HG02884 (cell line): Measurements from ENCODE around the gene TOMM22.

Experiments
- ATAC-seq: cut with Tn5 transposase; IDR thresholded peaks from one replicate; pipeline ENCODE4 v1.9.1; 2021; ENCODE audit warnings: mild to moderate bottlenecking, moderate library complexity; ENCODE audit not compliant: unreplicated experiment

The TOMM22 gene

GRCh38 chr22:38713921-38714320, 32.2 kb downstream of the TOMM22 start:
- no peak for ATAC-seq

- no peak for ATAC-seq
Observed at GRCh38 chr22:38715176-38715764, 33.5 kb downstream of the TOMM22 start.

DNA sequence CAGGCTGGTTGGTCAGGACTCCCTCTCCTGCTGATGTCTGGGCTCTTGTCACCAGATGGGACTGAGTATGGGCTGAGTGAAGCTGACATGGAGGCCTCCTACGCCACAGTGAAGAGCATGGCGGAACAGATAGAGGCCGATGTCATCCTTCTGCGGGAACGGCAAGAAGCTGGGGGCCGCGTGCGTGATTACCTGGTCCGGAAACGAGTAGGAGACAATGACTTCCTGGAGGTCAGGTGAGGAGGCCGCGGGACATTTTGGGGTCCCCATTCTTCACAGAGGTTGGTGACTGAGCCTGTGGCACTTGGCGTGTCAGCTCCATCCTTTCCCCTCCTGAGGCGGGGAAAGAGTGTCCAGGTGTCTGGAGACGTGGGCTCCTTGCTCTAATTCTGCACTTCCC, 34.1 kb downstream of the TOMM22 start:
- no peak for ATAC-seq

- no peak for ATAC-seq
Observed at GRCh38 chr22:38716271-38716670, 34.5 kb downstream of the TOMM22 start.

DNA sequence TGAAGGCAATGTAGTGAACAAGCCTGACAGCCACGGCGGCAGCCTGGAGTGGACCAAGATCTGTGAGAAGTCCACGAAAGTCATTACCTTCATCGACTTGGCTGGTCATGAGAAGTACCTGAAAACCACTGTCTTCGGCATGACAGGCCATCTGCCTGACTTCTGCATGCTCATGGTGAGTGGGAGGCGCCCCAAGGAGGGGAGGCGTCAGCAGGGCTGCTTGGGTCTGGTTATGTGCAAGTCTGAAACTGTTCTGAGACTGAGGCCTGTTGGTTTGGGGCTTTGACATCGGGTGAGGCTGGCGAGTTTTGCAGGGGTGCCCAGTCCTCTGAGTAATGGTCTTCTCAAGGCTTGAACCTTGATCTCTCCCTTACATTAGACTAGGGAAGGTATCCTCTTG, 35.1 kb downstream of the TOMM22 start:
- ATAC-seq, result no peak

- ATAC-seq, result no peak
Observed at GRCh38 chr22:38717244-38717643, 35.5 kb downstream of the TOMM22 start.

DNA sequence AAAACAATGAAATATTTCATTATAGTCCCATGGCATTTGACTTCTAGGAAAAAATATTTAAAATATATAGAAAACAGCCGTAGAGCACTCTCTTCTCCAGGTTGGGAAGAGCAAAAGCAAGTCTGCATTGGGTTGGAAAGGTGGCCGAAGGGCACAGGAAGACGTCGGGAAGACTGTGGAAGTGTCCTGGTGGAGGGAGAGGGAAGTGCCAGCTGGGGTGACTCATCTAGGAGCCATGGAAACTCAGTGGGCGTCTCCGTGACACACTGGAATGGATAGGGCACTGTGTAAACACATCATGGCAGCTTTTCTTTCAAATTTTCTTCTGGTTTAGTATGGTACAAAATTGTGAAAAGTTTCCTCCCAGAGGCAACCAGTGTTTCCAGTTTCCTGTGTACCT, 36.7 kb downstream of the TOMM22 start:
- no peak for ATAC-seq

GRCh38 chr22:38719196-38719595, 37.4 kb downstream of the TOMM22 start:
- ATAC-seq, result no peak

- no peak for ATAC-seq
Observed at GRCh38 chr22:38720350-38720749, 38.6 kb downstream of the TOMM22 start.

- no peak for ATAC-seq
Observed at GRCh38 chr22:38721551-38721950, 39.8 kb downstream of the TOMM22 start.

DNA sequence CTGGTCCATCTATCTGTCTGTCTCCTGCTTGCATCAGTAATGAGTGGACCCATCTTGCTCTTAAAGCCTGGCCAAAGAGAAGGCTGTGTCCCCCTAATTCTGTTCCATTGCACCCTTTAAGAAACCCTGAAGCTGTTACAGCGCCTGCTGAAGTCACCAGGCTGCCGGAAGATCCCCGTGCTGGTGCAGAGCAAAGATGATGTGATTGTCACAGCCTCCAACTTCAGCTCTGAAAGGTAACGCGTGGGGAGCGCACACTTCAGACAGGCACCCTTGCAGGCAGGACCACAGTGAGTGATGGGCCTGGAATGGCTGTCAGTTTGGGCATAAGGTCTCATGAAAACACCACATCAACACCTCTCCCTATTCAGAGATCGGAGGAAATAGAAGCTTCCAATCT, 42.4 kb downstream of the TOMM22 start:
- no peak for ATAC-seq

- no peak for ATAC-seq
Observed at GRCh38 chr22:38724926-38725571, 43.3 kb downstream of the TOMM22 start.

GRCh38 chr22:38725900-38726655, 44.3 kb downstream of the TOMM22 start:
- ATAC-seq, result no peak

DNA sequence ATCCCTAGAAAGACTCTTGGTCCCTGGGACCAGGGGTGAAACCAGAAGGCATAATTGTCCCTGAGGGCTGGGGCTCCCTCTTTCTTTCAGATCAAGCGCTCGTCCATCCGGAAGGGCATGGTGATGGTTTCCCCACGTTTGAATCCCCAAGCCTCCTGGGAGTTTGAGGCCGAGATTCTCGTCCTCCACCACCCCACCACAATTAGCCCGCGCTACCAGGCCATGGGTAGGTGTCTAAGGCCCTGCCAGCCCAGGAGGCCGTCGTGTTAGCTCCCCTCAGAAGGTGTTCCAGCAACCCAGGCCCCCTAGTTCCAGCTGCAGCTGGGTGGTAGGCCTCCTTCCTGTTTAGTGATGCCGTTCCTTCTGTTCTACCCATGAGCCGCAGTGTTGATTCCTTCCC, 45.4 kb downstream of the TOMM22 start:
- no peak for ATAC-seq

- no peak for ATAC-seq
Observed at GRCh38 chr22:38727530-38728451, 46.0 kb downstream of the TOMM22 start.

DNA sequence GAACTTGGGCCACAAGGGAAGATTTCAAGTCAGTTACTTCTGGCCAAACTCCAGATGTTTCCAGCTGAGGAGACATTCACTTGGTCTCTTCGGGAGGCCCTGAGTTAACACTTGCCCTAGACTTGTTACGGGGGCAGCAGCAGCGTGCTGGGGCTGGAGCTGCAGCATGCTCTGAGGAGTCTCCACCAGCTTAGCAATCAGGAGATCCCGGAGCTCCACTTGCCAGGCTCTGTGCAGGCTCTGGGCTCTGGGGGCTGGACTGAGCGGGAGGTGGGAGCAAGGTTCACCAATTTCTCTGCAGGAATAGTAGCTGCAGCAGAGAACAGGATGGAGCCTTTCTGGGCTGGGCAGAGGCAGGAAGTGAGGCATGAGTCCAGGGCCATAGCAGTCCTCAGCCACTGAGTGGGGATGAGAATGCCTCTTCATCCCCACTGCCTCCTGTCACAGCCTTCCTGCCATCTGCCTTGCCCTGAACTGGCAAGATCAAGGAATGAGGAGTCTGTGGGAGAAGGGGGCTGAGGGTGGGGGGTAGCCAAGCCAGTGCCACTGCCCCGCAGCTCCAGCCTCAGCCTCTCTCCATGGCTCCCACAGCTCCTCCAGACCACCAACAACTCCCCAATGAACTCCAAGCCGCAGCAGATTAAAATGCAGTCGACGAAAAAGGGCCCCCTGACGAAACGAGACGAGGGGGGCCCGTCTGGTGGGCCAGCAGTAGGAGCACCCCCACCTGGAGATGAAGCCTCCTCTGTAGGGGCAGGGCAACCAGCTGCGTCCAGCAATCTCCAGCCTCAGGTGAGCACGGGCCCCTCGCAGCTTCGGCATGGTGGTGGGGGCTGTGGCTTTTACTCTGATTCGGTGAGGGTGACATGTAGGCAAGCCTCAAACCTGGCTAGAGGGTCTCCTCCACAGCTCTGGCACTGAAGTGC, 47.4 kb downstream of the TOMM22 start:
- ATAC-seq, result no peak

- no peak for ATAC-seq
Observed at GRCh38 chr22:38729946-38730345, 48.2 kb downstream of the TOMM22 start.

DNA sequence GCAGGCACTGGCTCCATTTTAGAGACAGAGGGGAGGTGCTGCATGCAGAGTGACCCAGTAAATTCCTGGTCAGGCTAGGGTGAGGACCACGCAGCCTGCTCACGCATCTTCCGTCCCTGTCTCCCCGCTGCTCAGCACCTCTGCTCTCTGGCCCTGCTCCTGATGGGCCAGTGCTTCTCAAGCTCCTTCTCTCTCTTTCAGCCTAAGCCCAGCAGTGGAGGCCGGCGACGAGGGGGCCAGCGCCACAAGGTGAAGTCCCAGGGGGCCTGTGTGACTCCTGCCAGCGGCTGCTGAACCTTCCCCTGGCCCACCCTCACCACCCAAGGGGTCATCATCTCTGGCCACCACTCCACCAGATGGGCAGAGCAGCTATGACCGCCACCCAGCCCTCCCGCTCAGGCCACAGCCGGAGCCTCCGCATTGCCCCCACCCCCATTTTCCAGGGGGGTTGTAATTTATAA, 48.7 kb downstream of the TOMM22 start:
- no peak for ATAC-seq

DNA sequence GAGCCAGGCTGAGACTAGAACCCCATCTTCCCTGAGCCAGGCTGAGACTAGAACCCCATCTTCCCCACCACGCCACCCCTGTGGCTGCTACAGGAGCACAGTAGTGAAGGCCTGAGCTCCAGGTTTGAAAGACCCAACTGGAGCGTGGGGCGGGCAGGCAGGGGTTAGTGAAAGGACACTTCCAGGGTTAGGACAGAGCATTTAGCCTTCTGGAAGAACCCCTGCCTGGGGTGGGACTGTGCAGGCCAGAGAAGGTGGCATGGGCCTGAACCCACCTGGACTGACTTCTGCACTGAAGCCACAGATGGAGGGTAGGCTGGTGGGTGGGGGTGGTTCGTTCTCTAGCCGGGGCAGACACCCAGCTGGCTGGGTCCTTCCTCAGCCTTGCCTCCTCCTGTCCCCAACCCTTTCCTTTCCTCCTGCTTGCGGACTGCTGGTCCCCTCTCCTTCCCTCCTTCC, 50.0 kb downstream of the TOMM22 start:
- ATAC-seq, result no peak

DNA sequence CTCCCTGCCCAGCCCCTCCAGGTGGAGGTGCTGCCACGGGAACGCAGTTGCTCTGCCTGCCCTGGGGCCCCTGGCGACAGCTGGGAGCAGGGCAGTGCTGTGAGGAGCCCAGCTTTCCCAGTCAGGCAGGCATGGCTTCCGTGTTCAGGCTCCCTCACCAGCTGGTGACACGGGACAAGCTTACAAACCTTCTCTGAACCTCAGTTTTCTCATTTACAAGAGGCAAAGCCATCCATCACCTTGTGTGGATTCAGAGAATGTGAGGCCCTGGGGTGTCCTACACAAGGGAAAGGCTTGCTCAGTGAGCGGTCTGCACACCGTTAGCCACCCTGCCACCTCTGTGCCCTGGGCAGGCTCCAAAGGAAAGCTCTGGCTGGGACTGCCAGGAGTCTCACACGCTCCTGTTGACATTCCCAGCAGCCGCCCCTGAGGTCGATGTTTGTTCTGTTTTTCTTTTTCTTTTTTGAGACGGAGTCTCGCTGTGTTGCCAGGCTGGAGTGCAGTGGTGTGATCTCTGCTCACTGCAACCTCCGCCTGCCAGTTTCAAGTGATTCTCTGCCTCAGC, 50.6 kb downstream of the TOMM22 start:
- ATAC-seq, result no peak
